ENCODE results near the gene SYK. TPM values are rescaled to one million over a fixed set of nuclear protein-coding genes. Genes with fewer than 3 reads are reported as not detected.

The SYK gene
- polyA plus RNA-seq, 3 donors: 51.1 to 186 (median 177) TPM

GRCh38 chr9:90808890-90809685, 7.5 kb downstream of the SYK start:
- no peaks in the 10 kb centered on the region for H3K9me3 Mint-ChIP-seq
- peaks cover 100% of the 10 kb centered on the region for H3K79me2 ChIP-seq (ENCODE audit: insufficient read depth, low read length)
- H3K4me3 ChIP-seq (replicated peaks in 1 of 3; ENCODE audit: low read depth in 2 of 3, low read length in 3 of 3): peak overlapping the region in 1 of 3 experiments; percentile 57
- WGBS (ENCODE audit: insufficient coverage): 13% methylated on average over 4 of the region's 8 CpGs
- H3K27ac Mint-ChIP-seq: peak overlapping the region; percentile 88 to 99 (median 97)
- TF ChIP-seq CTCF (IDR thresholded peaks at IDR 0.05): no peak
- H3K4me1 ChIP-seq (ENCODE audit: control insufficient read depth in 1 of 2, insufficient read depth in 2 of 2, low read length in 2 of 2): peaks cover 86 to 100% of the 10 kb centered on the region in 2 donors
- intact Hi-C loops (cut with micrococcal nuclease): loop anchor here in 1 of 2 donors (5.0 to 10.0 kb wide), 2 partner anchors 37 to 616 kb away; partner anchors contain the start of gene NFIL3
- DNase-seq: peak; percentile 80 to 91 (median 84)
- peaks cover 93% of the 10 kb centered on the region for H3K4me1 Mint-ChIP-seq
- peak overlapping the region; percentile 62 for H3K4me2 ChIP-seq (replicated peaks; ENCODE audit: extremely low read depth, low read length, poor library complexity, severe bottlenecking)
- H3K27me3 ChIP-seq (ENCODE audit: control insufficient read depth in 2 of 2, insufficient read depth in 2 of 2, low read length in 2 of 2): no peaks in the 10 kb centered on the region
- peak overlapping the region; percentile 72 to 95 for H3K4me3 Mint-ChIP-seq
- peaks cover 59 to 70% of the 10 kb centered on the region in 2 donors for H3K36me3 Mint-ChIP-seq
- peaks cover 20 to 49% of the 10 kb centered on the region in 2 donors for H3K36me3 ChIP-seq (replicated peaks in 1 of 2; ENCODE audit: control insufficient read depth in 1 of 2, insufficient read depth in 2 of 2, low read length in 2 of 2)
- peaks cover 0 to 2% (median 0%) of the 10 kb centered on the region in 3 donors for H3K27me3 Mint-ChIP-seq (ENCODE audit: low read depth in 3 of 3)
- H3K9ac ChIP-seq (ENCODE audit: insufficient read depth, low read length, poor library complexity, severe bottlenecking): no peak overlapping the region
- peak overlapping the region; percentile 70 to 83 for H3K27ac ChIP-seq (ENCODE audit: low read depth in 1 of 2, low read length in 2 of 2)
- H3K9me3 ChIP-seq (replicated peaks in 1 of 2; ENCODE audit: control insufficient read depth in 1 of 2, insufficient read depth in 1 of 2, low read length in 2 of 2): no peaks in the 10 kb centered on the region
- H2AFZ ChIP-seq (ENCODE audit: insufficient read depth, low read depth, low read length, poor library complexity, severe bottlenecking): no peak overlapping the region
- H4K20me1 ChIP-seq (ENCODE audit: insufficient read depth, low read length): peaks cover 100% of the 10 kb centered on the region

GRCh38 chr9:90810691-90811090, 9.1 kb downstream of the SYK start:
- H3K9ac ChIP-seq (ENCODE audit: insufficient read depth, low read length, poor library complexity, severe bottlenecking): no peak overlapping the region
- H3K9me3 ChIP-seq (replicated peaks in 1 of 2; ENCODE audit: control insufficient read depth in 1 of 2, insufficient read depth in 1 of 2, low read length in 2 of 2): no peaks in the 10 kb centered on the region
- 80% methylated on average over 1 of the region's 4 CpGs for WGBS (ENCODE audit: insufficient coverage)
- peaks cover 100% of the 10 kb centered on the region for H4K20me1 ChIP-seq (ENCODE audit: insufficient read depth, low read length)
- no peak for DNase-seq
- H3K27me3 ChIP-seq (ENCODE audit: control insufficient read depth in 2 of 2, insufficient read depth in 2 of 2, low read length in 2 of 2): no peaks in the 10 kb centered on the region
- no peak overlapping the region for H3K4me3 ChIP-seq (replicated peaks in 1 of 3; ENCODE audit: low read depth in 2 of 3, low read length in 3 of 3)
- peak overlapping the region in 1 of 2 donors; percentile 83 for H3K27ac ChIP-seq (ENCODE audit: low read depth in 1 of 2, low read length in 2 of 2)
- H3K79me2 ChIP-seq (ENCODE audit: insufficient read depth, low read length): peaks cover 100% of the 10 kb centered on the region
- peaks cover 88 to 100% of the 10 kb centered on the region in 2 donors for H3K4me1 ChIP-seq (ENCODE audit: control insufficient read depth in 1 of 2, insufficient read depth in 2 of 2, low read length in 2 of 2)
- Mint-ChIP-seq H3K4me3 (no peak overlapping the region), H3K27me3 (ENCODE audit: low read depth in 3 of 3) (no peaks in the 10 kb centered on the region), H3K27ac (peak overlapping the region in 6 of 7 donors; percentile 73 to 99 (median 94)), H3K36me3 (peaks cover 53 to 67% of the 10 kb centered on the region in 2 donors), H3K9me3 (no peaks in the 10 kb centered on the region), H3K4me1 (peaks cover 93% of the 10 kb centered on the region)
- TF ChIP-seq CTCF (IDR thresholded peaks at IDR 0.05): no peak
- peaks cover 20 to 49% of the 10 kb centered on the region in 2 donors for H3K36me3 ChIP-seq (replicated peaks in 1 of 2; ENCODE audit: control insufficient read depth in 1 of 2, insufficient read depth in 2 of 2, low read length in 2 of 2)
- intact Hi-C loops (cut with micrococcal nuclease): no loop called here
- no peak overlapping the region for H2AFZ ChIP-seq (ENCODE audit: insufficient read depth, low read depth, low read length, poor library complexity, severe bottlenecking)
- H3K4me2 ChIP-seq (replicated peaks; ENCODE audit: extremely low read depth, low read length, poor library complexity, severe bottlenecking): no peak overlapping the region

Data from CD14-positive monocyte (primary cell).